ENCODE measurements around the gene TTF1. TPM values are rescaled to one million over a fixed set of nuclear protein-coding genes. Genes with fewer than 3 reads are reported as not detected.

The TTF1 gene
- total and polyA plus RNA-seq, 9 donors = 10.1 to 15.3 (median 12.1) TPM

GRCh38 chr9:132426639-132427414, 20.2 kb upstream of the TTF1 start:
- DNase-seq = no peak
- Histone ChIP-seq H3K4me3 (no peak overlapping the region), H3K27ac (no peak overlapping the region), H3K4me1 (ENCODE audit: insufficient read depth) (no peaks in the 10 kb centered on the region), H3K27me3 (no peaks in the 10 kb centered on the region), H3K36me3 (no peaks in the 10 kb centered on the region), H3K9me3 (no peaks in the 10 kb centered on the region)
- 50 to 59% (median 53%) methylated on average over 17 of the region's 17 CpGs for WGBS, 3 donors
- no peak for TF ChIP-seq CTCF (IDR thresholded peaks at IDR 0.05)
- no peak for TF ChIP-seq POLR2A (IDR thresholded peaks at IDR 0.05)
- TF ChIP-seq EP300 (IDR thresholded peaks at IDR 0.05) = no peak
- intact Hi-C loops (cut with DNase I) = no loop called here

GRCh38 chr9:132425675-132426062, 19.0 kb upstream of the TTF1 start:
- no peak for DNase-seq
- H3K4me3 ChIP-seq = no peak overlapping the region
- intact Hi-C loops (cut with DNase I) = no loop called here
- 48 to 56% (median 55%) methylated on average over 7 of the region's 7 CpGs for WGBS, 3 donors
- no peaks in the 10 kb centered on the region for H3K4me1 ChIP-seq (ENCODE audit: insufficient read depth)
- H3K27me3 ChIP-seq = no peaks in the 10 kb centered on the region
- TF ChIP-seq CTCF (IDR thresholded peaks at IDR 0.05) (no peak), POLR2A (IDR thresholded peaks at IDR 0.05) (no peak), EP300 (IDR thresholded peaks at IDR 0.05) (no peak)
- H3K36me3 ChIP-seq = no peaks in the 10 kb centered on the region
- no peak overlapping the region for H3K27ac ChIP-seq
- no peaks in the 10 kb centered on the region for H3K9me3 ChIP-seq

- Histone ChIP-seq H3K36me3 (no peaks in the 10 kb centered on the region), H3K9me3 (no peaks in the 10 kb centered on the region), H3K27me3 (no peaks in the 10 kb centered on the region), H3K4me3 (no peak overlapping the region), H3K27ac (no peak overlapping the region), H3K4me1 (ENCODE audit: insufficient read depth) (no peaks in the 10 kb centered on the region)
- intact Hi-C loops (cut with DNase I) = no loop called here
- no peak for DNase-seq
- 37 to 50% (median 48%) methylated on average over 22 of the region's 22 CpGs for WGBS, 3 donors
- TF ChIP-seq POLR2A (IDR thresholded peaks at IDR 0.05) (no peak), EP300 (IDR thresholded peaks at IDR 0.05) (no peak), CTCF (IDR thresholded peaks at IDR 0.05) (no peak)
Measured at GRCh38 chr9:132424857-132425674, 18.4 kb upstream of the TTF1 start.

GRCh38 chr9:132423503-132423902, 16.9 kb upstream of the TTF1 start:
- H3K27me3 ChIP-seq = no peaks in the 10 kb centered on the region
- no peak overlapping the region for H3K27ac ChIP-seq
- H3K36me3 ChIP-seq = no peaks in the 10 kb centered on the region
- WGBS, 3 donors = 70 to 80% (median 73%) methylated on average over 5 of the region's 5 CpGs
- H3K9me3 ChIP-seq = no peaks in the 10 kb centered on the region
- intact Hi-C loops (cut with DNase I) = no loop called here
- no peak overlapping the region for H3K4me3 ChIP-seq
- DNase-seq = no peak
- TF ChIP-seq CTCF (IDR thresholded peaks at IDR 0.05) = no peak
- TF ChIP-seq POLR2A (IDR thresholded peaks at IDR 0.05) = no peak
- no peak for TF ChIP-seq EP300 (IDR thresholded peaks at IDR 0.05)
- no peaks in the 10 kb centered on the region for H3K4me1 ChIP-seq (ENCODE audit: insufficient read depth)

Measured in ovary (tissue), 9 donors.